Measurements from ENCODE around the gene SETBP1.

SETBP1 gene

DNA sequence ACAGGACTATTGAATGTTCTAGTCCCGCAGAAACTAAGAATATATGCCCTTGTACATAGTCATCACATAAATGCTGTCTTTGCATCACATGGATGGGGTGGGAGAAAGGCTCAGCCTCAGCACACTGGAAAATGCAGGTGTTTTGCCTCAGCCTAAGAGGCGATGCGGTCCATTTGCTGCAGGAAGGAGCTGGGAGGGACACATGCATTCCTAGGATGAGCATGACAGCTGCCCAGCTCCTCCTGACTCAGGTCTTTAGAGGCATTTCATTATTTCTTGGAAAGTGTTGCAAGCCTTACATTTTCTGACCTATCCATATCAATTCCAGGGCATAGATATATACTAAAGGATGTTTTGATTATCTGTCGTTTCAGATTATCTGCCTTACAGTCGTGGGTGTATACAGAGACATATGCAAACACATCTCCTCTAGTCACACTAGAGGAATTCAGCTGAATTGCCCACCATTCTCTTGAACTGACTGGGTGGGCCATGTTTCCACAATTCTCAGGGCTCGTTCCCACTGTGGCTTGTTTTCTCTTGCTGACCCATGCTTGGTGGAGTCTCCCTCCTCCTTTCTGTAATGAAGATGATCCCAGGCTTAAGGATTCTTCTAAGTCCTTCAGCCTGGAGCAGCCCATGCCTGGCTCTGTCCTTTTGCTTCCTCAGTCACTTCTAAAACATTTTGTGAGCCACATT, 156.9 kb downstream of the SETBP1 start:
- in situ Hi-C loops (cut with MboI; ENCODE audit: low sequenced_read_pairs): no loop called here

GRCh38 chr18:44838971-44839666, 158.4 kb downstream of the SETBP1 start:
- in situ Hi-C loops (cut with MboI; ENCODE audit: low sequenced_read_pairs): no loop called here

DNA sequence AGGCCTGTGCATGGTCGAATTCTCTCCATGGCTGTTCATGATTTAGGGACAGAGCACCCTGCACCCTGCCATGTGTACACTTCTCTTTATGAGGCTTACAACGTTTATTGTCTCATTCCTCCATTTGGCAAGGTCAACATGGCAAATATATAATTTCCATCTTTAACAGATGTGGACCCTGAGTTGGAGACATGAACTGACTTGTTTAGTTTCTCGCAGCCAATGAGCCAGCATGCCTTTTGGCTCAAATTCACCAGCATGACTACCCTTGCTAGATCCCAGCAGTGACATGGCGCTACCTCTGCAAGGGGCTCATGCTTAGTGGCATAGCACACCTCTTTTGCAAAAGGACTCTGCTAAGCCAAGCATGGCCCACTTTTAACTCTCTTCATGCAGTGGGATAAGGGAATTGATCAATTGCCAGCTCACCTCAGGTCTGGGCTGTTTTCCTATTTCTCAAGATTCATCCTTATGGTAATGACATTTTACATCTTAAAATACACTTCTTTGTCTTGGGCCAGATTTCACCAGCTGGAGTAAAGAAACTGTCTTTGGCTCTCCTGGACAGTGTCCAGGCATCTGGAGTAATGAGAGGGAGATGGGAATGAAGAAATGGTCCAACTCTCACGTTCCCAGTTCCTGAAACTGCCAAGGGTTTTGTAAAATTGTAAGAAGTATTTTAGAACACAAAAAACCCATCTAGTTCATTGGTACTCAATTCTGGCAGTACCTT, 159.5 kb downstream of the SETBP1 start:
- in situ Hi-C loops (cut with MboI; ENCODE audit: low sequenced_read_pairs): no loop called here

GRCh38 chr18:44841221-44841620, 160.5 kb downstream of the SETBP1 start:
- in situ Hi-C loops (cut with MboI; ENCODE audit: low sequenced_read_pairs): no loop called here

DNA sequence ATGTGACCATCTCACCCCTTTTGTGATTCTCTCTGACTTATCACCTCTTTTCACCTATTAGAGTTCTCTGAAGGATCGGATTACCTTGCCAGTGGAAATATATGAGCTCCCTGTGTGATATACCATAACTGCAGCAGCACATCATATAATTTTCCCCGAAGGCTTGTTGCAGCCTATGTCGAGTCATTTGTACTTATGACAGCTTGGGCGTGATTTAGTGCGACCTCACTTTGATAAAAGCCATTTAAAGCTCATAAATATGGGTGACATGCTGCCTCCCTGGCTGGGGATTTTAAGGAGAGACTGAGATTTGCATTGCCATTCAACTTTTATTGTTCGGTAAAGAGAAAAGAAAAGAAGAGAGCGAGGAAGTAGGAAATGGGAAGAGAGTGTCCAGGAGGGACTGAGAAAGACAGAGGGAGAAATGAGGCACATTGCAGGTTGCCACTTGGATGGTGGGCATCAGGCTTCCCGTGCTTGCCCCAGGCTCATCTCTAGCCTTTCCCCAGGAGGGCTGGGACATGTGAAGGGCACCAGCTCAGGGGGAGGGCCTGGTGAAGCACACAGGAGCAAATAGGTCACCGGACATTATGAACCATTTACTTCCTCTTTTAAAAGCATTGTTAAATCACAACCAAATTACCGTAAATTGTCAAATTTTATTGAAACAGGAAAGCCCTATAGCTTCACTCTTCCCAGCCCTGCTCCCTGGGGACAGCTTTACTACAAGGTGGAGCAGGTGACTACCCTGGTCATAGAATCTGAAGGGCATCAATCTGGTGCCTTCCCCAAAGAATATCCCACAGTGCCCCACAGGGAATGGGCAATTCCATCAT, 161.3 kb downstream of the SETBP1 start:
- in situ Hi-C loops (cut with MboI; ENCODE audit: low sequenced_read_pairs): no loop called here

- in situ Hi-C loops (cut with MboI; ENCODE audit: low sequenced_read_pairs): no loop called here
Measured at GRCh38 chr18:44842588-44843412, 162.1 kb downstream of the SETBP1 start.

DNA sequence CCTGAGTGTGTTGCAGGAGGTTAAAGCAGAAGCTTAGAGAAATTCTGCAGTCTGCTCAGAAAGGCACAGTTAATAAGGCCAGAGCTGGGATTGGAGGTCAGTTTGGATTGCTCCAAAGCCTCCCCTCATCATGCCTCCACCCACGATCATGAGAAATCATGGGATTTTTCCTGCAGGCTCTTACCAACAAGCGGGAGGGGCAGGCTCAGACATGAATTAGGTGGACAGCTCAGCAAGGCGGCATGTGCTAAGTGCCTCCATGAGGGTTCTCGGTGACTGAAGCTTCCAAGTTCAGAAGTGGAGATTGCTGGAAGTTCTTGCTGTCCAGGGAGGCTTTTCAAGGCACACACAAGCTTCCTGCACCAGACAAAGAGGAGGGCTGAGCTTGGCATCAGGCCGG, 163.8 kb downstream of the SETBP1 start:
- in situ Hi-C loops (cut with MboI; ENCODE audit: low sequenced_read_pairs): no loop called here

GRCh38 chr18:44846450-44846849, 165.8 kb downstream of the SETBP1 start:
- in situ Hi-C loops (cut with MboI; ENCODE audit: low sequenced_read_pairs): no loop called here

DNA sequence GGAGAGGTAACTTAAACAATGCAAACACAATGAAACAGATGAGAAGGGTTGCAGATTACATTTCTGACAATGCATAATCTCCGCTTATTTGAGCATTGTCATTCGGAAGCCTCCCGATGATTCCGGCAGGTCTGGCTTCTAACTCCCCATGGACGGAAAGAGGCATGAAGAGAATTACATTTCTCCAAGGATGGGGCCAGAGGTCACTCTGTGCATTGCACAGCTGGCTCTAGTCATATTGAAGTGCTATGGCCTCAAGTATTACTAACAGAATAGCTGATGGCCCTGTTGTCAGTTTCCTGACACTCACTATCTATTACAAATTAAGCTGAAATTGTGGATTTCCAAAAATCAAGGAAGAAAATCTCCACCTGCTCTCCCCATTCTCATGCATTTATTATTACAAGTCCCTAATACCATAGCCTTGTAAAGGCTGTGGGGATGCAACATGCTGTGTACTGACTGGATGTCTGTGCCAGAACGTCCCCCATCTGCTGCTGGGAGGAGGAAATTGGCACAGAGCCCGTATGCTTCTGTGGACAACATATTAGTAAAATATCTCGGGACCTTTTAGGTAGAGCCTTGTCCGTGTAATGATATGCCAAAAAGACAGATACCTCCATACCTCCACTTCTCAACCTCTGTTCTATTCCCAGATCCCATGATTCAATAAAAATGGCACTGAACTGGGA, 168.1 kb downstream of the SETBP1 start:
- in situ Hi-C loops (cut with MboI; ENCODE audit: low sequenced_read_pairs): no loop called here

DNA sequence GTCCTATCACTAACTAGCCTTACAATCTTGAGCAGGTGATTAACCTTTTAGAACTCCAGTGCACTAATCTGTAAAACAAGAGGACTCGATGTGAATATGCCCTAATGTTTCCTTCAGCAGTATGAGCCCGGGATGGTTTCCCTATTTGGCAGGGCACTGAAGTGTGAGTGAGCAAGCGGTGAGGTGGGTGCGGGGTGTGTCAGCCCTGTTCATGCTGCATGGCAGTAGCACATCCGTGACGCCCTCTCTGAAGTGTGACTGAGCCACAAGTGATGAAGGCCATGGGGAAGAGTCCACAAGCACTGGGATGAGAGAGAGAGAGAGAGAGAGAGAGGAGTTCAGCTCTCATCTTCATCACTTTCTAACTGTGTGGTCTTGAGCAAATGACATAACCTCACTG, 168.7 kb downstream of the SETBP1 start:
- in situ Hi-C loops (cut with MboI; ENCODE audit: low sequenced_read_pairs): no loop called here

DNA sequence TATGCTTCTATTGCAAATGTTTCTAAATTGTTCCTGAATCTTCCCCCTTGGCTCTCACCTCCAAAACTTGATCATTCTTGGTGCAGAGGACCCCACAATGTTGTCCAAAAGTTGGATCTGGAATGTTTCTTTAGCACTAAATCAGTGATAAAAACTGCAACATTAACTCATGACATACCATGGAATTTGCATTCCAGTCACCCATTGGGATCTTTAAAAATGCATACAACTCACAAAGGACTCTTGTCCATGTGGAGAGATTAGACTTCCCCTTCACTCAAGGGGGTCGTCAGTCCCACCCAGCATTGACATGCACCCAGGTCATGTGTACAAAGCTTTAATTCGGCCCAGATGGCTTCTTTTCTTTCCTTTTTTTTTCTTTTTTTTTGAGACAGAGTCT, 169.3 kb downstream of the SETBP1 start:
- in situ Hi-C loops (cut with MboI; ENCODE audit: low sequenced_read_pairs): no loop called here

DNA sequence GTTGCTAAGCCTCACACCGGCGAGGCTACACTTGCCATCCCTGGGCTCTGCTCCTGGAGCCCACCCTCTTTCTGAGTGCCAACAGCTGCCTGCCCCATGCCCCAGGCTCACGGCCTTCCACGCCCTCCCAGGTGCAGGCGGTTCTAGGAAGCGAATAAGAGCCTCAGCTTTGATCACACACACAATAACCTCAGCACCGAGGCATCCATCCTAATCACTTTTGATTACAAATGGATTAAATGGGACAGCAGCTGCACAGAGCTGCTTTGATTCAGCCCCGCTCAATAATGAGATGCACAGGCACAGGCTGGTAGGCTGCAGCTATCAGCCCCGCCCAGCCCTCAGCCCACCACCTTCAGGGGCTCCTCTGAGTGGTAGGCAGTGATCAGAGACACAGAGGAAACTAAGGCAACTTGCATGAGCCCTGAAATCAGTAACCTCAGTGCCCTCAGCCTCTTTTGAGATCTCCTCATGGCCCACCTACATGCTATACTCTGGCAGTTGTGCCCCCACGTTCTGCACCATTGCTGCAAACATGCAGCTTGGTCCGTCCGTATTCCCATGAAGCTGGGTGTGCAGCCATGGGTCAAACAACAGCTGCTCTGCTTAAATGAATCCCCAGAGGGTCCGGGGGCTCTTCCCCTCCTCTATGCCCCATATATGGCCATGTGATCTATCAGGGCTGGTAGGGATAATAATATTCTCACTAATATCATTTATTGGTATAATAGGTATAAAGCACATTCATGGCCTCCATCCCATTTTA, 171.4 kb downstream of the SETBP1 start:
- in situ Hi-C loops (cut with MboI; ENCODE audit: low sequenced_read_pairs): no loop called here

DNA sequence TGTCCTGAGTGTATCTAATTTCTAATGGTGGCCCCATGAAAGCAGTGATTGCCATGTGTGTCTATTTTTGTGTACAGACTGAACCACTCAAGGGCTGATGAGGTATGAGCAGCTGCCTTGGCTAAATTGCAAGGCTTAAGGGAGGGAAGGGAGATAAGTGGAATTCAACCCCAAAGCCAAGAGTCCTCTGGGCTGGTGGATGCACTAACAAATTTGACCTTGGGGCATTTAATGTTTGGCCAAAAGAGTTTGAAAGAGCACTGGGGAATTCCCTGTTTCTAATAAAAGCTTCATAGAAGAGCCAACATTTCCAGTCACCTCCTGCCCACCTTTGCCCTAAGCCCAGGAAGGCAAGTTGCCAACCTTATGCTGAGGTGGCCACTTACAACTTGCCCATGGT, 172.1 kb downstream of the SETBP1 start:
- in situ Hi-C loops (cut with MboI; ENCODE audit: low sequenced_read_pairs): no loop called here

DNA sequence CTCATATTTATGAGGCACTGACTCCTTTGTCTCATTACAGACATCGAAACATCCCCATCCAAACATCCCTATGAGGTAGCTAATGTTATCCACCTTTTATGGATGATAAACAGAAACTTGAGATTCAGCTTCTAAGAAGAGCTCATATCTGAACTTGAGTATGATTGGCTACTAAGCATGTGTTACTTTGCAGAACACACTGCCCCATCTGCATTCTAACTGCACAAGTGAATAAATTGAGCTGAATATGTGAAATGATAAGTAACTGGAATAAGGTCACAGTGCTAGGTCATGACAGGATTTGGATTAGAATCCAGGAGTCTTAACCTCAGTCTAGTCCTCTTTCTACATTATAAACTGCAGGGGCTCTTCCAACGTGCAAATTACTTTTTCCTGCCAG, 172.7 kb downstream of the SETBP1 start:
- in situ Hi-C loops (cut with MboI; ENCODE audit: low sequenced_read_pairs): no loop called here

GRCh38 chr18:44855681-44856080, 175.0 kb downstream of the SETBP1 start:
- in situ Hi-C loops (cut with MboI; ENCODE audit: low sequenced_read_pairs): no loop called here

- in situ Hi-C loops (cut with MboI; ENCODE audit: low sequenced_read_pairs): no loop called here
Measured at GRCh38 chr18:44856157-44856556, 175.5 kb downstream of the SETBP1 start.

DNA sequence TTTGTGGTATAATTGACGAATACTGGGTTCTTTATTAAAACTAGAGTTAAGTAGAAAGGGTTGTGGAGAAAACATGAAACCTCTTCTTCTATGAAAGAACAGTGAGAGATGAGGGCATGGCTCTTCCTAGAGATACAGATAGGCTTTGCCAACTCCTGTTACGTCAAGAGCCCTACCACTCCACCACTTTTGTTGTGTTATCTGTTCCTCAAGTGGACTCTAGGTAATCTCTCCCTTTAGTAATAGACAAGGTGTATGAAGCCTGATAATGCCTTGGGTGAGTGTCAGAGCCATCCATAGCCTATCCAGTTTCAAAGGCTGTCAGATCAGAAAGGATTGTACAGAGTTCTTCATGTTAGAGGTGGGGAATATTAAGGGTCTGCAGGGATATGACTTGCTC, 176.4 kb downstream of the SETBP1 start:
- in situ Hi-C loops (cut with MboI; ENCODE audit: low sequenced_read_pairs): no loop called here

DNA sequence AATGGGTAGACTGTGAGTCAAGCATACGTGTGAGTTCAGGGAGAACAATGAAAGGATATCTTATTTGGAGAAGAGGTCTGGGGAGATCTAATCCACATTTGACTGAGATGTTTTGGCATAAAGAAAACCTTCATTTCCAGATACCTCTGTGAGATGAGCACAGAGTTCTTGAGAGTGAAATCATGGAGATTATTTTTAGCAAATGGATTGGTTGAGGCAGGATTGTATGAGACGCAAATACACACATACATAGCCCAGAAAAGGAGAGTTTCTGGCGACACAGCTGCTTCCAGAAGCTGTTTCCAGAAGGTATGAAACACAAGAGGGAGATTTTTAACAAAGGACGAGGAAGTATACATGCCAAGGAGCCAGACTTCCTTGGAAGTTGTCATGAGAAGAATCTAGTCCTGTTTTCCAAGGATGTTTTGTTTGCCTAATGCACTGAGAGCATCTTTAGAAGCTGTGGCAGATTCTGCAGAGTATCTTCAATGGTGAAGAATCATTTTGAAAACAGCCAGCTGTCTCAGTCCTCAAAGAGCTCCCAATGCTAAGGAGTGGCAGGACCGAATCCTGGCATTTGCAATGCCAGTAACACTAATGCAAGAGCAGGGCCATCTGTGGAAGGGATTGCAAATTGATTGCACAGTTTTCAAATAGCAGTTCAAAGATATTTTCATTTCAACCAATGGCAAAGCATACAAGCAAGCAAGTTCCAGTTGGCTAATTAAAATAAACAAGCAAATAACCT, 177.2 kb downstream of the SETBP1 start:
- in situ Hi-C loops (cut with MboI; ENCODE audit: low sequenced_read_pairs): no loop called here

Measured in HL-60/S4 treated with phorbol 12-myristate 13-acetate at 8.2 ng/mL for 4 days and 3 days (cell line).